SK-N-SH (cell line): ENCODE measurements around the gene NBPF1. TPM values are rescaled to one million over a fixed set of nuclear protein-coding genes. Genes with fewer than 3 reads are reported as not detected.

ENCODE experiments used
- CTCF ChIA-PET: fragments of 300-600, 350-600 bp; formaldehyde crosslinking; extraction: SDS; loops from one replicate; lab custom pipeline; 2021; lab: Yijun Ruan, JAX
- POLR2A ChIA-PET: fragments of 350-600 bp; sonication (Branson Sonifier 250); formaldehyde crosslinking; extraction: SDS; loops from one replicate; lab custom pipeline; 2020; ENCODE audit warnings: antibody characterized with exemption, inconsistent platforms; lab: Yijun Ruan, JAX
- DNase-seq: peaks from one replicate; pipeline ENCODE4 v3.0.0; 2012
- H2AFZ ChIP-seq: fragments of 200-600 bp; sonication (generic); 2 replicates; pipeline ENCODE4 v1.8.1; 2016; ENCODE audit warnings: antibody characterized with exemption, mild to moderate bottlenecking, low read depth
- H3F3A ChIP-seq: fragments of 200-600 bp; sonication (generic); replicated peaks from 2 replicates; pipeline ENCODE3; 2016; ENCODE audit warnings: antibody characterized with exemption, mild to moderate bottlenecking; ENCODE audit not compliant: insufficient read depth
- H3K27ac ChIP-seq, 2 experiments: fragments of 200-500 bp in 1 of 2; fragments of 200-600 bp in 1 of 2; sonication (Bioruptor generic) in 1 of 2; sonication (generic), shearing (Covaris generic) in 1 of 2; 2 replicates each; pipeline versions ENCODE4 v1.5.1 to v1.6.1; 2014 to 2016; ENCODE audit warnings: low read depth in 2 of 2, inconsistent platforms in 1 of 2, low read length in 1 of 2, mild to moderate bottlenecking in 1 of 2, mixed read lengths in 1 of 2
- H3K27me3 ChIP-seq: fragments of 200-600 bp; sonication (generic), shearing (Covaris generic); 2 replicates; pipeline ENCODE4 v1.6.1; 2016; ENCODE audit warnings: mixed run types; ENCODE audit not compliant: insufficient read depth
- H3K36me3 ChIP-seq, 2 experiments: fragments of 200-500 bp in 1 of 2; fragments of 200-600 bp in 1 of 2; sonication (Bioruptor generic) in 1 of 2; sonication (generic) in 1 of 2; replicated peaks in 1 of 2; 2 replicates each; pipeline versions ENCODE3 to v1.5.1; 2014 to 2016; ENCODE audit warnings: low read length in 1 of 2, mild to moderate bottlenecking in 1 of 2; ENCODE audit not compliant: insufficient read depth in 2 of 2, control insufficient read depth in 1 of 2
- H3K4me1 ChIP-seq, 2 experiments: fragments of 200-500 bp in 1 of 2; fragments of 200-600 bp in 1 of 2; sonication (Bioruptor generic) in 1 of 2; sonication (generic), shearing (Covaris generic) in 1 of 2; 2 replicates each; pipeline versions ENCODE4 v1.5.1 to v1.6.1; 2014 to 2016; ENCODE audit warnings: low read depth in 1 of 2, low read length in 1 of 2, mixed run types in 1 of 2; ENCODE audit not compliant: insufficient read depth in 2 of 2, control insufficient read depth in 1 of 2
- H3K4me2 ChIP-seq: fragments of 200-600 bp; sonication (generic), shearing (Covaris generic); 2 replicates; pipeline ENCODE4 v1.6.1; 2017; ENCODE audit warnings: mixed run types
- H3K4me3 ChIP-seq, 2 experiments: fragments of 200-500 bp in 1 of 2; fragments of 200-600 bp in 1 of 2; sonication (Bioruptor generic) in 1 of 2; sonication (generic), shearing (Covaris generic) in 1 of 2; 2 replicates each; pipeline versions ENCODE4 v1.5.1 to v1.8.1; 2014 to 2016; ENCODE audit warnings: low read depth in 2 of 2, inconsistent platforms in 1 of 2, low read length in 1 of 2, mild to moderate bottlenecking in 1 of 2, mixed read lengths in 1 of 2, moderate library complexity in 1 of 2
- H3K79me2 ChIP-seq: fragments of 200-600 bp; sonication (generic); 2 replicates; pipeline ENCODE4 v1.8.1; 2017; ENCODE audit warnings: mild to moderate bottlenecking; ENCODE audit not compliant: insufficient read depth
- H3K9ac ChIP-seq: fragments of 200-600 bp; sonication (generic); 2 replicates; pipeline ENCODE4 v1.6.1; 2017; ENCODE audit warnings: mixed run types
- H3K9me2 ChIP-seq: fragments of 200-600 bp; sonication (generic); 2 replicates; pipeline ENCODE4 v1.6.1; 2017; ENCODE audit warnings: mixed run types
- H3K9me3 ChIP-seq: fragments of 200-600 bp; sonication (generic); 2 replicates; pipeline ENCODE4 v1.6.1; 2017; ENCODE audit warnings: mixed run types, mild to moderate bottlenecking, moderate library complexity
- H4K20me1 ChIP-seq: fragments of 200-600 bp; sonication (generic); 2 replicates; pipeline ENCODE4 v1.6.1; 2017; ENCODE audit warnings: mild to moderate bottlenecking, mixed run types; ENCODE audit not compliant: insufficient read depth
- CHD2 ChIP-seq: fragments of 150-350 bp; IDR thresholded peaks from 2 replicates; pipeline ENCODE4 v1.6.1; 2018; ENCODE audit warnings: low read length; ENCODE audit not compliant: partially characterized antibody
- CTCF ChIP-seq: fragments of 200-600 bp; sonication (generic); IDR thresholded peaks from 2 replicates; pipeline ENCODE4 v1.6.1; 2017; ENCODE audit warnings: antibody characterized with exemption, mild to moderate bottlenecking, moderate library complexity
- FOSL2 ChIP-seq: IDR thresholded peaks from 2 replicates; pipeline ENCODE4 v1.4.0; 2012; ENCODE audit warnings: low read depth, mild to moderate bottlenecking, moderate library complexity, borderline replicate concordance
- GABPA ChIP-seq: IDR thresholded peaks from 2 replicates; pipeline ENCODE4 v1.4.0; 2012; ENCODE audit warnings: low read depth, mild to moderate bottlenecking
- GATA2 ChIP-seq: sonication (generic); formaldehyde crosslinking; IDR thresholded peaks from 2 replicates; pipeline ENCODE4 v1.5.0; 2020; ENCODE audit warnings: mild to moderate bottlenecking, missing genetic modification reagents
- JUND ChIP-seq: IDR thresholded peaks from 2 replicates; pipeline ENCODE4 v1.4.0; 2012
- MAX ChIP-seq: IDR thresholded peaks from 2 replicates; pipeline ENCODE4 v1.4.0; 2012; ENCODE audit warnings: low read depth
- MXI1 ChIP-seq: IDR thresholded peaks from 2 replicates; pipeline ENCODE4 v1.6.1; 2012; ENCODE audit warnings: mild to moderate bottlenecking, low read depth, low read length, improper control_type of control experiment
- POLR2AphosphoS5 ChIP-seq: IDR thresholded peaks from 2 replicates; pipeline ENCODE4 v1.6.1; 2012; ENCODE audit warnings: low read depth, low read length
- RCOR1 ChIP-seq: fragments of 150-350 bp; IDR thresholded peaks from 2 replicates; pipeline ENCODE4 v1.6.1; 2017; ENCODE audit warnings: antibody characterized with exemption, low read length
- SIN3A ChIP-seq: IDR thresholded peaks from 2 replicates; pipeline ENCODE4 v1.6.1; 2012; ENCODE audit warnings: low read depth, mild to moderate bottlenecking, low read length, moderate library complexity, borderline replicate concordance
- SMC3 ChIP-seq: IDR thresholded peaks from 2 replicates; pipeline ENCODE4 v1.6.1; 2012; ENCODE audit warnings: low read depth, low read length, improper control_type of control experiment
- TAF1 ChIP-seq: IDR thresholded peaks from 2 replicates; pipeline ENCODE4 v1.6.1; 2012; ENCODE audit warnings: low read depth, mild to moderate bottlenecking, low read length, moderate library complexity, borderline replicate concordance
- USF2 ChIP-seq: fragments of 150-350 bp; IDR thresholded peaks from 2 replicates; pipeline ENCODE4 v1.6.1; 2017; ENCODE audit warnings: antibody characterized with exemption, low read length, low read depth, borderline replicate concordance
- YY1 ChIP-seq: IDR thresholded peaks from 2 replicates; pipeline ENCODE4 v1.4.0; 2012; ENCODE audit warnings: low read depth, mild to moderate bottlenecking
- ZBTB33 ChIP-seq: IDR thresholded peaks from 2 replicates; pipeline ENCODE4 v1.4.0; 2012; ENCODE audit warnings: low read depth, borderline replicate concordance
- WGBS: methylation state at CpG from one replicate; pipeline ENCODE4 v1.1.6; 2017; ENCODE audit warnings: low lambda C conversion rate; 5-methylcytosine and 5-hydroxymethylcytosine counted together
- polyA plus RNA-seq, 3 experiments: library from polyadenylated mRNA; depleted of rRNA; stranded (reverse); fragments of >200 nt; gene quantifications; 2 replicates each; pipeline ENCODE4 v1.2.3, GENCODE V29; 2012

Gene NBPF1
- polyA plus RNA-seq, 1 of the 3 experiments (the other 2 are of a cell fraction) = 29.8 TPM

GRCh38 chr1:16614361-16615252 is 1.2 kb upstream of the NBPF1 start:
- Histone ChIP-seq H4K20me1 (peaks cover 11% of the 10 kb centered on the region; the same call in 1 of the 2 replicates), H3K36me3 (peaks cover 10 to 20% of the 10 kb centered on the region in 2 experiments), H3K4me3 (no peak overlapping the region), H3K9ac (no peak overlapping the region), H3K4me2 (no peak overlapping the region), H3K9me3 (no peaks in the 10 kb centered on the region), H2AFZ (peak overlapping the region; percentile 96), H3K9me2 (no peaks in the 10 kb centered on the region), H3K27me3 (no peaks in the 10 kb centered on the region), H3K27ac (no peak overlapping the region; a peak in 1 of 4 replicates), H3K4me1 (peaks cover 13 to 20% of the 10 kb centered on the region in 2 experiments; a peak in 3 of 4 replicates), H3F3A (peaks cover 18% of the 10 kb centered on the region), H3K79me2 (peaks cover 33% of the 10 kb centered on the region)
- ChIA-PET POLR2A (interaction anchor here (0.7 kb wide), 1 partner anchor 926 kb away, joined by 4 read pairs; no protein-coding TSS in a partner anchor), CTCF (interaction anchor here (0.6 to 10.5 kb wide), 9 partner anchors 9 to 641 kb away, joined by 3 to 130 read pairs (median 4); no protein-coding TSS in a partner anchor)
- TF ChIP-seq YY1 (no peak), MAX (no peak), TAF1 (no peak), FOSL2 (no peak), JUND (no peak), GATA2 (no peak), GABPA (no peak), SMC3 (no peak), USF2 (0 out of 2 replicates have a peak, but pooled peaks have one; percentile 0), MXI1 (no peak), POLR2AphosphoS5 (no peak), CHD2 (no peak), ZBTB33 (no peak), CTCF (no peak), RCOR1 (0 out of 2 replicates have a peak, but pooled peaks have one; percentile 23), SIN3A (no peak)
- 88% methylated on average over 11 of the region's 11 CpGs for WGBS
- peak; percentile 53 for DNase-seq
